ENCODE data around the gene TXNDC16. TPM values are rescaled to one million over a fixed set of nuclear protein-coding genes. Genes with fewer than 3 reads are reported as not detected.

TXNDC16 gene
- total RNA-seq, 4 donors from 2014 or later = 2.8 to 22.3 (median 12.8) TPM

GRCh38 chr14:52550661-52551060, 1.6 kb downstream of the TXNDC16 start:
- Histone ChIP-seq H3K27me3 (no peaks in the 10 kb centered on the region), H3K4me1 (no peaks in the 10 kb centered on the region), H3K27ac (no peak overlapping the region), H3K9me3 (no peaks in the 10 kb centered on the region), H3K4me3 (no peak overlapping the region), H3K36me3 (no peaks in the 10 kb centered on the region)
- TF ChIP-seq CTCF (IDR thresholded peaks at IDR 0.05) (no peak), POLR2A (IDR thresholded peaks at IDR 0.05) (no peak)
- no peak for DNase-seq
- intact Hi-C loops (cut with DNase I; ENCODE audit: low total_unique reads) = no loop called here

- Histone ChIP-seq H3K36me3 (no peaks in the 10 kb centered on the region), H3K27ac (no peak overlapping the region), H3K27me3 (no peaks in the 10 kb centered on the region), H3K9me3 (no peaks in the 10 kb centered on the region), H3K4me3 (no peak overlapping the region), H3K4me1 (no peaks in the 10 kb centered on the region)
- intact Hi-C loops (cut with DNase I; ENCODE audit: low total_unique reads) = no loop called here
- DNase-seq = no peak
- no peak for TF ChIP-seq CTCF (IDR thresholded peaks at IDR 0.05)
- no peak for TF ChIP-seq POLR2A (IDR thresholded peaks at IDR 0.05)
These were observed 4.8 kb downstream of the TXNDC16 start for GRCh38 chr14:52547526-52547925.

GRCh38 chr14:52547027-52547426, 5.3 kb downstream of the TXNDC16 start:
- intact Hi-C loops (cut with DNase I; ENCODE audit: low total_unique reads) = no loop called here
- TF ChIP-seq POLR2A (IDR thresholded peaks at IDR 0.05) (no peak), CTCF (IDR thresholded peaks at IDR 0.05) (no peak)
- DNase-seq = no peak
- H3K27ac ChIP-seq = no peak overlapping the region
- no peak overlapping the region for H3K4me3 ChIP-seq
- H3K27me3 ChIP-seq = no peaks in the 10 kb centered on the region
- no peaks in the 10 kb centered on the region for H3K4me1 ChIP-seq
- H3K9me3 ChIP-seq = no peaks in the 10 kb centered on the region
- H3K36me3 ChIP-seq = no peaks in the 10 kb centered on the region

- intact Hi-C loops (cut with DNase I; ENCODE audit: low total_unique reads) = no loop called here
These were observed 6.0 kb downstream of the TXNDC16 start for GRCh38 chr14:52546318-52546670.

More at GRCh38 chr14:52546318-52546670, 6.0 kb downstream of the TXNDC16 start:
- H3K4me1 ChIP-seq = no peaks in the 10 kb centered on the region
- H3K27ac ChIP-seq = no peak overlapping the region
- no peaks in the 10 kb centered on the region for H3K27me3 ChIP-seq
- H3K36me3 ChIP-seq = no peaks in the 10 kb centered on the region
- DNase-seq = no peak
- no peak overlapping the region for H3K4me3 ChIP-seq
- TF ChIP-seq CTCF (IDR thresholded peaks at IDR 0.05) (no peak), POLR2A (IDR thresholded peaks at IDR 0.05) (no peak)
- H3K9me3 ChIP-seq = no peaks in the 10 kb centered on the region
